HL-60 (cell line): ENCODE data around the gene TBXAS1.

Experiments used
- DNase-seq, 2 experiments: peaks; one replicate each; pipeline ENCODE4 v3.0.0-alpha.2; 2010 to 2020; ENCODE audit warnings: low read depth in 1 of 2, low spot score in 1 of 2
- H3K27ac ChIP-seq: fragments of 250-450 bp; sonication (Bioruptor Pico); replicated peaks from 2 replicates; pipeline ENCODE4 v1.5.1; 2020; ENCODE audit warnings: mild to moderate bottlenecking, moderate library complexity
- H3K27me3 ChIP-seq: fragments of 250-450 bp; sonication (Bioruptor Pico); 2 replicates; pipeline ENCODE4 v1.5.1; 2021; ENCODE audit warnings: mild to moderate bottlenecking, moderate library complexity; ENCODE audit not compliant: insufficient read depth, poor library complexity, severe bottlenecking
- H3K4me3 ChIP-seq: replicated peaks from 2 replicates; pipeline ENCODE4 v1.5.1; 2011; ENCODE audit warnings: mild to moderate bottlenecking, control low read depth, low read length; ENCODE audit not compliant: insufficient read depth
- CTCF ChIP-seq: IDR thresholded peaks from one replicate; pipeline ENCODE4 v1.5.1; 2011; ENCODE audit warnings: low read length, control low read depth, inconsistent platforms; ENCODE audit not compliant: insufficient read depth
- GABPA ChIP-seq: IDR thresholded peaks from 2 replicates; pipeline ENCODE4 v1.6.1; 2012; ENCODE audit warnings: low read depth
- POLR2AphosphoS5 ChIP-seq: IDR thresholded peaks from 2 replicates; pipeline ENCODE4 v1.6.1; 2012; ENCODE audit warnings: low read depth
- REST ChIP-seq: IDR thresholded peaks from 2 replicates; pipeline ENCODE4 v1.6.1; 2012; ENCODE audit warnings: low read depth; ENCODE audit not compliant: insufficient replicate concordance
- SPI1 ChIP-seq: IDR thresholded peaks from 2 replicates; pipeline ENCODE4 v1.6.1; 2012; ENCODE audit warnings: low read depth, mild to moderate bottlenecking, borderline replicate concordance

Gene TBXAS1

GRCh38 chr7:139784648-139785047 is 44.4 kb upstream of the TBXAS1 start:
- TF ChIP-seq CTCF = no peak
- no peak for TF ChIP-seq SPI1
- TF ChIP-seq REST = no peak
- no peak for TF ChIP-seq GABPA
- no peak for TF ChIP-seq POLR2AphosphoS5
- no peak for DNase-seq
- H3K27ac ChIP-seq = no peak overlapping the region
- no peak overlapping the region for H3K4me3 ChIP-seq
- no peaks in the 10 kb centered on the region for H3K27me3 ChIP-seq

GRCh38 chr7:139791316-139791715 is 37.7 kb upstream of the TBXAS1 start:
- Histone ChIP-seq H3K27me3 (no peaks in the 10 kb centered on the region), H3K27ac (no peak overlapping the region), H3K4me3 (no peak overlapping the region)
- no peak for DNase-seq
- TF ChIP-seq REST (no peak), POLR2AphosphoS5 (no peak), CTCF (no peak), SPI1 (no peak), GABPA (no peak)

- no peak for TF ChIP-seq POLR2AphosphoS5
- TF ChIP-seq CTCF = no peak
- no peak for TF ChIP-seq GABPA
- no peak for TF ChIP-seq SPI1
- no peak for TF ChIP-seq REST
- Histone ChIP-seq H3K27me3 (no peaks in the 10 kb centered on the region), H3K4me3 (no peak overlapping the region), H3K27ac (no peak overlapping the region)
- no peak for DNase-seq
Observed at GRCh38 chr7:139797607-139798006, 31.5 kb upstream of the TBXAS1 start.
